GM03348 (cell line): ENCODE results near the gene THUMPD3.

Experiments
- DNase-seq: peaks from one replicate; pipeline ENCODE4 v3.0.0; 2012; ENCODE audit warnings: low spot score

The THUMPD3 gene

DNA sequence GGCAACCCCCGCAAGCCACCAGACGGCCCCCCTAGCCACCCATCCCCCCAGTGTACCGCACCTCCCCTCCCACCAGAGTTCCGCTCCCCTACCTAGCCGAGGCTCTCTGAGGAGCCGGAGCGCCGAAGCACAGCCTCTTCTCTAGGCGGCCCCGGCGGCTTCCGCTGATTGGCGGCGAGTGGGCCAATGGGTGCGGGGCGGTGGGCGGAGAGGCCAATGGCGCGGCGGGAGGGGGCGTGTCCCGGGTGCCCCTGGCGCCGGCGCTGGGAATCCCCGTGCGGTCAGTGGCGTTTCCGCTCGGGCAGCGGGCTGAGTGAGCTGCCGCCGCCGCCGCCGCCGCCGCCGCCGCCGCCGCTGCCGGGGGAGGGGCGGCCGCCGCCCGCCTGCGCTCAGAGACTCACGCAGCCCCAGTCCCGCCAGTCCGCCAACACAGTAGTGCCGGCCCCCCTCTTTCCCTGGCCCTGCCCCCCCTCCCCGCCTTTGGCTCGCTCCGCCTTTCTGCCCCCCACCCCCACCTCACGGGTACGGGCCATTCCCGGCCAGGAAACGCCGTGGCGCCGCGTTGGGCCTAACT is 34.6 kb downstream of the THUMPD3 start, which contains the start of gene SETD5:
TSS of gene SETD5 (plus strand) at position 284 of the 574 bp plus-strand sequence. CDS start 31,324 bp downstream, outside the sequence.
- DNase-seq, result peak; percentile 97

DNA sequence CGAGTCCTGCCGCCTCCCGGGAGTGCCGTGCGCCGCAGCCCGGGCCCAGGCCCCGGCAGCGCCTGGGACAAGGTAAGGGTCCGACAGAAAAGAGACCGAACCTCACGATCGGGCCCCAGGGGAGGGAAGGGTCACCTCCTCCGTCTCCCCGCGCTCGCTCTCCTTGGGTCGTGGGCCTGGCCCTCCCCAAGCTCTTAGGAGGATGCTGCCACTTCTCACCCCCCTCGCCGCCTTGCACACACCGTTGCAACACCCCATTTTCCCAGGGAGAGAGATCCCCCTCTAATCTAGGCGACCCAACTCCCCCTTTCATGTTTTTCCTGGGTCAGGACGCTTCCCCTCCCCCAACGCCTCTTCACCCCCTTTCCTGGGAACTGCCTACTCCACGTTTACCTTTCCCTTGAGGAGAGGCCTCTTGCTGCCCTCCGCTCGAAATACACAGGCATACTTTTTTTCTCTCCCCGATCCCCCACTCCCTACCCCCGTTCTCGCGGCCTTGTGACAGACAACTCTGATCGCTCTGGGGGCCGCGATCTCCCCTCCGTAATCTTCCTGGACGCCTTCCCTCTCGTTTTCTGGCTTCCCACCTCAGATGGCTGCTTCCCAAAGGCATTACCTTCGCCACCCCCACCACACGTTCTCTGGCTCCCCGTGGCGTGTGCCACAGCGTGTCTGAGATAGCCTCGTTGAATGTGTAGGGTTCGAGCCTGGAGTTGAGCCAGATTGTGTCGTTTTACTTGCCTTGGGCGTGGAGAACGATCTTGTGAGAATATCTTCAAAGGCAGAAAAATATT is 35.2 kb downstream of the THUMPD3 start:
- peak; percentile 20 for DNase-seq

DNA sequence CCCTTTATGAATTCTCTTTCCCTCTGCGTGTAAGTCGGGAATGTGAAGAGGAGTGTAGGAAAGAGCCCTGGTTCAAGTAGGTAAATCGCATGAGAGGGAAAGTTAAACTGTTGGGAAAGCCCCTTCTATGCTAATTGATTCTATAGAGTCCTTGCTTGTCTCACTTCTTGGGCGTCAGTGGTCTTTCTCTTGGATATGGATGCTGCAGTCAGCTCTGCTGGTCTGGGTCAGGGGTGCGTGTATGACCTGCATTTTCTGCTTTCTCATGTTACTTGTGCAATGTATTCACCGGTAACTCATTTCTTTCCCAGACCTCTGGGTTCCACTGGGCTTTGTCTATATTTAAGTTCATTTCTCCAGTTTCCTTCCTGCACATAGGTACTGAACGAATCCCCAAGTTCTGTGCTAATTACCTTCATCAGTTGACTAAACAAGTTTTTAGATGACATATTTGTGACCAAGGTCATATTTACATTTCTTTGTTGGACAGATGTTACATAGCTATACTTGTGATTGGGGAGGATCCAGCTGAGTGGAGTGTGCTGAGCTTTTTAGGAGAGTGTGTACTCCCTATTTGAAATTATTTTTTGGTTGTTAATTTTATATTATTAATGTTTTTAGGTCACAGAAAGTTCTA is 36.0 kb downstream of the THUMPD3 start:
- DNase-seq, result no peak

DNA sequence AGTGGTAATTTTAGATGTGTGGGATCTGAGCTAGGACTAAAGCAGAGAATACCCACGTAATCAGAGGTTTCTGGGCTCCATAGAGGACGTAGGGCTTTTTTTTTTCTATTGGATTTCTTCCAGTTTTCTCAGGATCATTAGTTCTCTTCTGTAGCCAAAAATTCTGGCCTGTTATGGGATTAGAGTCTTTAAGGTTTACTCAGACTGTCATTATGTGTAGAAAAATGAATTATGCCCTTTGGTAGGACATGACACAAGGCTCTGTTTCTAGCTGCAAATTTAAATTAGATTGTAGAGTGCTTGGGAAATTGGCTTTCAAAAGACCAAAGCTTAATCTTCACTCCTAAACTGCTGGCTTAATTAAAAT is 36.5 kb downstream of the THUMPD3 start:
- DNase-seq, result no peak

DNA sequence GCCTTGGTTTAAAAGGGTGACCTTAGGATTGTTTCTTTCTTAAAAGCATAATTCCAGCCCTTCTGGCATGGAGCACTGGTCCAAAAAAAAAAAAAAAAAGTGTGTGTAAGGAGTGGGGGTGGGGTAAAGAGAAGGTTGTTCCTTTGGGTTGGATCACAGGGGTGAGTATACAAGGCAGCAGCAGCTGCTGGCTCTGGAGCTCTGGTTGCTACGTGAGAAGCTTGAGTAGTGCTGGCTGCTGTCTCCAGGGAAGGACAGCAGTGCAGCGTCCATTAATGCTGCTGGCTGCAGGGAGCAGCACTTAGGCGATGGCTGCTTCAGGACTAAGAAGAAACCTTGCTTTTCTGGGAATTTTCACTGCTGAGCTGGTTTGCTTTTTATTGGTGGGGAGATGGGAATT is 36.9 kb downstream of the THUMPD3 start:
- DNase-seq, result peak; percentile 72

DNA sequence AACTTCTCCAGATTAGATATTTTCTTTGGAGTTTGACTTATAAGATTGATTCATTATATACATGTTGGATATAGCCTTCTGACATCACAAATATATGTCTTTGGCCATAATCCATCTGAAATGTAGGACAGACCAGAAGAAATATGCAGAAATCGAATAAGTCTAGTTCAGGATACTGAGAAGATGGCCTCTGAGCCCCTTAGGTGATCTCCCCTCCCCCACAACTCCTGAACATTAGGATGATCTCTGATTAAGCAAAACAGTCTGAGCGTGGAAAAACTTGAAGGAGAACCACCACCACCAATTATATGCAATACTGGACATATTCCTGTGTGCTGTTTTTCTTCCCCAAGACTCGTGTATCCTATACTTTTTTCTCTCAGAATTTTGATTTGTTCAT is 37.8 kb downstream of the THUMPD3 start:
- no peak for DNase-seq

DNA sequence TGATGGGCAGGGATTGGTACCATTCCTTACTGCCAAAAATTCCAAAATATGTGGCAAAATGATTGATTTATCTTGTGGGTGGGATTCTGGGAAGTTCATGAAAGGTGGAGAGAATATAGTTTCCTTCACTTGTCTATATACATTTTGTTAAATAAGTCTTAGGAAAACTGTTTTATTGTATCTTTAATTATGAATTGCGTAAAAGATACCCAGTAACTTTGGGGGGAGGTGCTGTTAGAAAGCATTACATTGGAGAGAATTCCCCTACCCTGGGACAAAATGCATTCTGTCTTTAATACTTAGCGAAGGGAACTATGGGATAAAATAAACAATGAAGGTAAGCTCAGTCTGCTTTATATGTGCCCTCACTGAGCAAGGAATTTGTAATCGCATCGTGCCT is 39.1 kb downstream of the THUMPD3 start:
- no peak for DNase-seq

DNA sequence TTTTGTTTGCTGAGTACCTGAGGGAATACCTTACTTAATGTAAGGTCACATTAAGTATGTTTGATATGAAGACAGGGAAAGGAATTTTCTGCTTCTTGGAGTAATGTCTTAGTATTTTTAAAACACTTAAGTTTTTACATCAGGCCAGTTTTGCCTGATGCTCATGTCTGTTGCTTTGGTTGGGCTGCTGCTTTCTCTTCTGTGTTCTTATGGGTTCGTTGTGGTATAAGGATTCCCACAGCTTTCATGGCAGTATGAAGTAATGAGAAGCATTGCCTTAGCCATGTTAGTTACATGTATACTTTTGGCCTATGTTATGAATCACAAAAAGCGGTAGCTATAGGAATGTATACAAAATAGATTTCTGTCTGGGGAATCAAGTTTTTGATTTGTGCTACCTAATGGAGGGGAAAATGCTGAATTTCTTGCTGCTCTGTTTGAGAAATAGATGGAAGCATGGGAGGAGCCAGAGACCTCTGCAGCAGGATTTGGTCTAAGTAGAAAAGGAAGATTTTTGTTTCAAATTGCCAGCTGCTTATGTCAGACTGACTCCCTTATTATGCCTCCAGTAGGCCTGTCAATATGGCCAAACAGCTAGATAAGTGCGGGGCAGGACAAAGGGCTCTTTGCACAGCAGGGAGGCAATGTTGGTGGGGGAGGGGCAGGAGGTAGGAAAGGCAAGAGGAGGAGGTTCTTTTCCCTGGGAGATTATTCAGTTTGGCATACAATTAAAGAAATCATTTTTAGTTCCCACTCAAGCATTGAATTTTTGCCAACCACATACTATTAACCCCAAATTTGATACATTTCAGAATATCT is 39.8 kb downstream of the THUMPD3 start:
- no peak for DNase-seq

DNA sequence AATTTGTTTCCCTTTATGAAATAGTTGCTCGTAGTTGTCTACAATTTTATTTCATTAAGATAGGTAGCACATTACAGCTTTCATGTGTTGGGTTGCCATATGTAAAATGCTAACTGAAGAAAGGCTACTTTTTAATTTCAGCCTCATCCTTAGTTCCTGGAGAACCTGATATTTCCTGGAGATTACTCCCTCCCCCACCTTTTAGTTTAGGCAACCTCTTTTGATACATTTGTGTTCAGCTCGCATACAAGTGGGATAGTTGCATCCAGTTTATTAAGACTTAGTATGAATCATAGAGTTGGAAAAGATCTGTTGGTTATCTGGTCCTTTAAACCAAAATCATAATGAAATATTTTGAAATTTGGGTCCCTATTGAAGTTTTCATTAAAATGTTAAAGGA is 40.6 kb downstream of the THUMPD3 start:
- no peak for DNase-seq

DNA sequence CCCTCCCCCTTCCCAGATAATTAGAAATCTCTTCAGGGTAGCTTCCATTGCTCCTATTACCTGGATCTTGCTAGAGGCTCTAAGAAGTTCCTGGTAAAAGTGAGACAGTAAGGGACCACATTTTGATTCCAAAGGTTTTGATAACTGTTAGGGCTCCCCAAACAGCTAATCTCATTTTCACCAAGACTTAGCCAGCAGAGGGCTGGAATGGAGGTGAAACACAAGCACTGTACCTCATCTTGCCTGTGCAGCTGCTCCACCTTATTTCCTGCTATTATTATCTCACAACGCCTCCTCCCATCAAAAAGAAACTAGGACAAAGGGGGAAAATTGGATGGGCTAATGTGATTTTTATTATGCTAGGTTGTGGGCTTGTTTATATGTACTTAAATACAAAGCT is 41.8 kb downstream of the THUMPD3 start:
- no peak for DNase-seq

DNA sequence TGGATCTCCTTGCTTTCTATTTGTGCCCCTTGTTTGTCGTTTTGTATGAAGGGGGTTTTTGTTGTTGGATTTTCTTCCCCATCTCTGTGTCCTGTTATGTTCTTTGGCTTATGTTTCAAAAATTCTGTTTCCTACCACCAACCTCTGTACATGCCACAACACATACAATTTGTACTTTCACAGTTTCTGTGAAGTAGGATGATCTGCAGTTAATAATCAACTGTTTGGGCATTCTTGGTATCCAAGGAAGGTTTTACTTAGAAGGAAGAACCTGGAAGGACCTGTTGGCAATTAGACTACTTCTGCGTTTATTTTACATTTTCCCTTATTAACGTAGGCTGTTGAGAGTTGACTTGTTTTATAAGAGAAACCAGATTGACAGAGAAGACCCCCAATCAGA is 42.9 kb downstream of the THUMPD3 start:
- no peak for DNase-seq

DNA sequence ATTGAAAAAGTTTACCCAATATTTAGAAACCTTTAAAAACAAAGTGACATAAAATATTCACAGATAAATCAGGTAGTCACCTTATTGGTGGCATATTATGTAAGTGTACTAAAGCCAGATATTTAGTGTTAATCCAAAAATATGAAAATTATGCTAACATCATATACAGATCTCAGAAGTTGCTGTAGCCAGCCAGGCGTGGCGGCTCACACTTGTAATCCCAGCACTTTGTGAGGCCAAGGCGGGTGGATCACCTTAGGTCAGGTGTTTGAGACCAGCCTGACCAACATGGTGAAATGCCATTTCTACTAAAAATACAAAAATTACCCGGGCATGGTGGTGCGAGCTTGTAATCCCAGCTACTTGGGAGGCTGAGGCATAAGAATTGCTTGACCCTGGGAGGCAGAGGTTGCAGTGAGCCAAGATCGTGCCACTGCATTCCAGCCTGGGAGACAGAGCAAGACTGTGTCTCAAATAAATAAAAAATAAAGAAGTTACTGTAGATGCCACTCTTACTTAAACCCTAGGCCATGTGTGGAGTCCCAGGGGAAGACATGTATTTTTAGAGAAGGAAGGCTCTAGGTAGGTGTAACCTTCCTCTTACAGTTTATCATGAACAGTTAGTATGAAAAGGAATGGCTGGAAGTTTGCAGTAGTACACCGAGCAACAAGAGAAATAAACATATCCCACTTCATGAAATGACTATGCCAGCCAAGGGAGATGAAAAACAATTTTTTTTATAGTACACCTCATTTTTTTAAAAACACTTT is 44.2 kb downstream of the THUMPD3 start:
- DNase-seq, result no peak

DNA sequence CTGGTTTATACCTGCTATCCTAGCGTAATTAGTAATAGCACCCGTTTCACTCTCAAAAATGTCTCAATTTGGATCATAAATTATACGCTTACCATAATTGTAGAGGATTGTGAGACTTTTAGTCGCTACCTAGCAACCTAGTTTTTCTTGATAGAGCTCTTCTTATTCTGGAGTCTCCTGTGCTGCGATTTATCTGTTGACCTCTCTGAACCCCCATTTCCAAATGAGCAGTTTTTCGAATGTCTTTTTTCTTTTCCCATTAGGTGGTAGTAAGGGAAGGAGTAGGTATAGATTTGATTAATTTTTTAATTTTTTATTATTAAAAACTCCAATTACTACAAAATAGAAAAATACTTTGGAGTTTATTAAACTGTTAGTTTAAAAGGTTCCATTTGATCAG is 45.2 kb downstream of the THUMPD3 start:
- no peak for DNase-seq

DNA sequence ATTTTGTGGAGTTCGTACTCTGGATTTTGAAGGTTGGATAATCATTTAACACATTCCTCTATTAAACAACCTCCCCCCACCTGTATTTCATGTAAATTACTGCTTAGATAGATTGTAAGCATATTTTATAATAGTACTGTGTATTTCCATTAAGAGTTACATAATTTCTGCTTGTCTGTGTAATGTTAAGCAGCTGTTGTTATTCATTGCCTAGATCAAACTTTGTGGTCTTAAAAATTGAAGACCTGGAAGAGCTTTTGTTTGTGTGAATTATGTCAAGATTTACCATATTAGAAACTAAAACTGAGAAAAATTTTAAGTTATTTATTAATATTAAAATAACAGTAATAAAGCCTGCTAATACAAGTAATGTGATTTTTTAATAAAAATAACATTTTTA is 45.7 kb downstream of the THUMPD3 start:
- no peak for DNase-seq

DNA sequence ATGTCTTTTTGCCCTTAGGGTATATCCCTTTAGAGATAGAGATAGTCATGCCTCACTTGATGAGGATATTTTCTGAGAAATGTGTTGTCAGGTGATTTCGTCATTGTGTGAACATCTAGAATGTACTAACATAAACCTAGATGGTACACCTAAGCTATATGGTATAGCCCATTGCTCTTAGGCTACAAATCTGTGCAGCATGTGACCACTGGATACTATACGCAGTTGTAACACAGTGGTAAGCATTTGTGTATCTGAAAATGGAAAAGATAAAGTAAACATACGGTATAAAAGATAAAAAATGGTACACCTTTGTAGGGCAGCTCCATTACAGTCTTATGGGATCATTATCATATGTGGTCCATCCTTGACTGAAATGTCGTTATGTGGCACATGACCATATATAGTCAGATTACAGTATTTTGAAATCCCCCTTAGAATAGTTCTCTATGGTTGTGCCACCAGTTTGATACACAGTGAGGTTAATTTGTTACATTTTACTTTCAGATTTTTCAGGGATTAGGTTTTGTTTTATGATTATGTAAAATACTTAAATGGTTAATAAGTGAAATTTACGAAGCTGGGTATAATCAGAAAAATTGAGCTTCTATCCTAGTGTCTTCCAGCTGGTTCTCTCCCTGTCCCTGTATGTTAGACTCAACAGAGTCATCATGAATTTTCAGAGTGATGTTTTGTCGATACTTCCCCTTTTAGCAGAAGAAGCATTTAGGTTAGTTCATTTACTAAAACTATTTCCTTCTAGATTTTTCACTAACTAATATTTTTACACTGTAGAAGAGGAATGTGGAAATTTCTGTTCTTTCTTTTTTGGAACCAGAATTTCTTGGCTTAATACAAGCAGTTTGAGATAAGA is 47.4 kb downstream of the THUMPD3 start:
- no peak for DNase-seq

DNA sequence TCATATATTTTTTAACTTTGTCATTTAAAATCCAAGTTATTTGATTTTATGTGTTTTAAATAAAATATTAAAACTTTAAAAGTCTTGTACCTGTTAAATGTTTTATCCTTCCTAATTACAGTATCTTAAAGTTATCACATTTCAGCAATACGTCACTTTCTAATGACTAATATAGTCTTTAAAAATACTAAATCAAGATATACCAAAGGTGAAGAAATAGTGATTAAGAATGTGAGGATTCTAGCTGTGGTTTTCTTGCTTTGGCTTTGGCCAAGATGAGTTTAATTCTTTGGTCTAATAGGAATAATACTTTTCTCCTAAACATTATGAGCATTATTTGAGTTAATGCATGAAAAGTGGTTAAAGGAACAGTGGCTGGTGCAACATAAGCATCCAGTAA is 48.4 kb downstream of the THUMPD3 start:
- no peak for DNase-seq

DNA sequence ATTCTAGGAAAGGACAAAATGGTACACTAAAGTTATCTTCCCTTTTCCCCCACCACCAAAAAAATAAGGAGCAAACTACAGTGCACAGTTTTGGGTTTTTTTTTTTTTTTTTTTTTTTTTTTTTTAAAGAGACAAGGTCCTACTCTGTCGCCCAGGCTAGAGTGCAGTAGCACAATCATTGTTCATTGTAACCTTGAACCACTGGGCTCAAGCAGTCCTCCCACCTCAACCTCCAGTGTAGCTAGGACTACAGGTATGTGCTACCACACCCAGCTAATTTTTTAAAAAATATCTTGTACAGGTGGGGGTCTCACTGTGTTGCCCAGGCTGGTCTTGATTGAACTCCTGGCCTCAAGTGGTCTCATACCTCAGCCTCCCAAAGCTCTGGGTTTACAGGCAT is 49.4 kb downstream of the THUMPD3 start:
- DNase-seq, result no peak

DNA sequence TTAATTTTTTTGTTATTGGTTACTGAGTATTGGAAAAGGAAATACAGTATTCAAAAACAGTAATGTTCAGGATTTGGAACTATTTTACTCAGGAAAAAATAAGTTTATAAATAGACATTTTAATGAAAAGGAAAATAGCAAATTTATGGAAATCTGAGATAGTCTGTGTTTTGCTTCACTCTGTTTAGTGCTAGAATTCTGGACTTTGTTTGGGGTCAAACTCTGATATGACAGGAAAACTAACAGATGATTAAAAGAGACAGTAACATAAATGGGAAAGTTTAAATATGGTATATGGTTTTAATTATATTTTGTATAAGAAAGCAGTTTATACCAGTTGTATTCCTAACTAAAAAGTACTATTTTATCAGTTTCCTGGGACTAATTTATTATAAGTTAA is 52.0 kb downstream of the THUMPD3 start:
- no peak for DNase-seq

DNA sequence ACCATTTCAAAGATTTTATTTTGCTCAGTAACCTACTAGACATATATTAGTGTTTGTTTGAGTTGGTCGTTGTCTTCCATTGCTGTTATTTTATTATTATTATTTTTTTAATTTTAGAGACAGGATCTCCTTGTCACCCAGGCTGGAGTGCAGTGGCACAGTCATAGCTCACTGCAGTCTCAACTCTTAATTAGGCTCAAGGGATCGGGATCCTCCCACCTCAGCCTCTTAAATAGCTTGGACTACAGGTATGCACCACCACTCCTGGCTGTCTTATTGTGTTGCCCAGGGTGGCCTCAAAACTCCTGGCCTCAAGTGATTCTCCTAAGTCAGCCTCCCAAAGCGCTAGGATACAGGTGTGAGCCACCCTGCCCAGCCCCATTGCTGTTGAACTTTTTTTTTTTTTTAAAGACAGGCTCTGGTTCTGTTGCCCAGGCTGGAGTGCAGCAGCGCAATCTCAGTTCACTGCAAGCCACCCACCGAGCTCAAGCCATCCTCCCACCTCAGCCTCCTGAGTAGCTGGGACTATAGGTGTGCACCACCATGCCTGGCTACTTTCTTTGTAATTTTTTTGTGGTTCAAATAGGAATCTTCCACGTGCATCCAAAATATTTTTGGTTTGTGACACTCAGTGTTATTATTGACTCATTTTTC is 52.8 kb downstream of the THUMPD3 start:
- no peak for DNase-seq

DNA sequence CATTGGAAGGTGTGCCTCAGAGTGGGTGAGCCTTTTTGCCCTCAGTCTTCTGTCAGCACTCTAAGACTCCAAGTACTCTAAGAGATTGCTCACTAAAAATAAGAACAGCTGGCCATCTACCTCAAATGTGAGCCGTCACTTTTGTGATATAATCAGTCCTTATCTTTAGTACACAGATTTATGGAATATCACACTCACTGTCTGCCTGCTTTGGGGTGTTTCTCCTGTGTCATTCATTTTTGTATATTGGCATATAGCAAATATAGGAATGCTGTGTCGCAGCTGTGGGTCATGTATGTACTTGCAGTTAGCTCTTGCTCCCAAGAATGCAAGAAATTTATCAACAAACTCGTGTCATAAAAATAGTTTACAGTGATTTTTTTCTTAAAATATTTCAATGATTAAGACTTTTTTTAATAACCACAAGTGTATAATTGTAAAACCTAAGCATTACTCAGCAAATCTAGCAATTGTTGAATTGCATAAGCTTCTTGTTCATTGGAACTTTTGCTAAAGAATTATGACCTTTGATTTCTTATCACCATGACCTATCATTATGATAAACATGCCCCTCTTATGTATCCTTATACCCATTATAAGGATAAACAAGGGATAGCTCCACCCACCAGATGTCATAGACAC is 53.4 kb downstream of the THUMPD3 start:
- peak; percentile 16 for DNase-seq
